GM19372 (cell line): ENCODE measurements around the gene MCTP1.
A peak's percentile ranks its signal among the peaks of the same experiment; 100 is the strongest.

Experiments
- ATAC-seq: cut with Tn5 transposase; IDR thresholded peaks from one replicate; pipeline ENCODE4 v1.9.1; 2021; ENCODE audit warnings: mild to moderate bottlenecking, low read depth, moderate library complexity; ENCODE audit not compliant: unreplicated experiment

Gene MCTP1

GRCh38 chr5:95284572-95285408 lies at the start of gene MCTP1:
TSS of gene MCTP1 (minus strand) at chr5:95285094.
- ATAC-seq: peak; percentile 34

- ATAC-seq: no peak
Observed at GRCh38 chr5:95332158-95332557, 47.3 kb upstream of the MCTP1 start.

- no peak for ATAC-seq
Observed at GRCh38 chr5:95331358-95331757, 46.5 kb upstream of the MCTP1 start.

GRCh38 chr5:95327211-95327610 lies 42.3 kb upstream of the MCTP1 start:
- no peak for ATAC-seq

GRCh38 chr5:95317687-95318086 lies 32.8 kb upstream of the MCTP1 start:
- ATAC-seq: no peak

GRCh38 chr5:95317085-95317484 lies 32.2 kb upstream of the MCTP1 start:
- ATAC-seq: no peak

- ATAC-seq: no peak
Observed at GRCh38 chr5:95304711-95305110, 19.8 kb upstream of the MCTP1 start.

GRCh38 chr5:95298651-95299050 lies 13.8 kb upstream of the MCTP1 start:
- ATAC-seq: no peak

GRCh38 chr5:95296291-95296690 lies 11.4 kb upstream of the MCTP1 start:
- no peak for ATAC-seq

- peak; percentile 19 for ATAC-seq
Observed at GRCh38 chr5:95285409-95285755, 488 bp upstream of the MCTP1 start.

GRCh38 chr5:95283761-95284571 lies 928 bp downstream of the MCTP1 start:
- ATAC-seq: peak; percentile 54

- ATAC-seq: no peak
Observed at GRCh38 chr5:95283022-95283615, 1.8 kb downstream of the MCTP1 start.

- ATAC-seq: no peak
Observed at GRCh38 chr5:95281226-95281625, 3.7 kb downstream of the MCTP1 start.

- no peak for ATAC-seq
Observed at GRCh38 chr5:95280401-95281095, 4.3 kb downstream of the MCTP1 start.

- no peak for ATAC-seq
Observed at GRCh38 chr5:95274011-95274410, 10.9 kb downstream of the MCTP1 start.

GRCh38 chr5:95272316-95272929 lies 12.5 kb downstream of the MCTP1 start:
- no peak for ATAC-seq

- ATAC-seq: no peak
Observed at GRCh38 chr5:95262933-95263660, 21.8 kb downstream of the MCTP1 start.

GRCh38 chr5:95261437-95262175 lies 23.3 kb downstream of the MCTP1 start:
- no peak for ATAC-seq

- no peak for ATAC-seq
Observed at GRCh38 chr5:95256991-95257390, 27.9 kb downstream of the MCTP1 start.
